Pancreas (tissue), 10 donors: ENCODE results near the gene SLC8A3. TPM values are rescaled to one million over a fixed set of nuclear protein-coding genes. Genes with fewer than 3 reads are reported as not detected.

Experiments used
- ATAC-seq, 4 donors: fragments of 200-7000 bp; cut with Tn5 transposase; one replicate each; pipeline versions ENCODE4 v1.8.0 to v1.9.1; 2020; ENCODE audit warnings: mild to moderate bottlenecking in 4 of 4, moderate library complexity in 4 of 4
- DNase-seq, 6 donors: peaks; one replicate each; pipeline ENCODE4 v3.0.0-alpha.2; 2020
- FAIRE-seq: peaks from 2 replicates; lab custom pipeline; 2012; peaks lifted over from hg19 to GRCh38; lab: Jason Lieb, UNC
- H3K27ac ChIP-seq, 4 donors: fragments of 200-600 bp; sonication (generic); 1 replicate in 3 of 4; 2 replicates in 1 of 4; pipeline versions ENCODE4 v1.5.0 to v1.8.0; 2020
- H3K27me3 ChIP-seq, 4 donors: fragments of 200-600 bp; one replicate each; pipeline ENCODE4 v1.8.0; 2021
- H3K36me3 ChIP-seq, 3 donors: fragments of 200-600 bp; sonication (generic) in 1 of 3; one replicate each; pipeline versions ENCODE4 v1.5.0 to v1.8.0; 2020 to 2021
- H3K4me1 ChIP-seq, 3 donors: fragments of 200-600 bp; one replicate each; pipeline ENCODE4 v1.8.0; 2021
- H3K4me3 ChIP-seq, 4 donors: fragments of 200-600 bp; sonication (generic) in 2 of 4; one replicate each; pipeline versions ENCODE4 v1.5.0 to v1.8.0; 2020 to 2021
- H3K9me3 ChIP-seq, 4 donors: fragments of 200-600 bp; one replicate each; pipeline ENCODE4 v1.8.0; 2021
- WGBS, 2 donors: extraction: QIAGEN DNeasy Blood & Tissue Kit; methylation state at CpG; one replicate each; pipeline ENCODE4 v1.1.7; 2013; 5-methylcytosine and 5-hydroxymethylcytosine counted together
- intact Hi-C, 3 donors: fragments of 100-400 bp; cut with DNase I; formaldehyde crosslinking; loops; one replicate each; pipeline versions ENCODE4 v1.11.1 to v1.14.2; 2022
- polyA plus RNA-seq, 2 donors: library from polyadenylated mRNA; stranded (reverse); fragments of 200-250 nt; gene quantifications; one replicate each; pipeline ENCODE4 v1.2.3, GENCODE V29; 2013
- total RNA-seq, 6 donors: library from RNA; stranded (reverse); fragmentation: NEBNext Ultra II Directional in 4 of 6; extraction: Animal tissue kit (Norgen Biotek cat#: 25700) in 4 of 6; gene quantifications; one replicate each; pipeline versions ENCODE4 v1.2.1 to v1.2.4, GENCODE V29; 2021 to 2023
- TF ChIP-seq, protein P1 (sequence below), 4 donors: fragments of 200-600 bp; sonication (generic) in 3 of 4; IDR thresholded peaks; one replicate each; pipeline versions ENCODE4 v1.5.0 to v1.8.0; 2021; ENCODE audit warnings: antibody characterized with exemption in 4 of 4
- donor health status: healthy with polysubstance abuse.
- donor health status: DM: no; HTN: no; CAD: no; lungs with moderate emphysema.
- donor health status: DM: no; HTN: no; CAD: no.
- donor health status: control.
- donor health status: control.
- donor health status: Bipolar disorder and iron deficiency.
- donor health status: DM: yes; HTN: yes; CAD: no.
- donor health status: DM: no; HTN: no; CAD: no.
- donor health status: DM: no; HTN: no; CAD: no.
- donor health status: DM: yes; HTN: yes; CAD: no.

The SLC8A3 gene
- total and polyA plus RNA-seq, 8 donors, result 0.08 to 1.5 (median 0.40) TPM

DNA sequence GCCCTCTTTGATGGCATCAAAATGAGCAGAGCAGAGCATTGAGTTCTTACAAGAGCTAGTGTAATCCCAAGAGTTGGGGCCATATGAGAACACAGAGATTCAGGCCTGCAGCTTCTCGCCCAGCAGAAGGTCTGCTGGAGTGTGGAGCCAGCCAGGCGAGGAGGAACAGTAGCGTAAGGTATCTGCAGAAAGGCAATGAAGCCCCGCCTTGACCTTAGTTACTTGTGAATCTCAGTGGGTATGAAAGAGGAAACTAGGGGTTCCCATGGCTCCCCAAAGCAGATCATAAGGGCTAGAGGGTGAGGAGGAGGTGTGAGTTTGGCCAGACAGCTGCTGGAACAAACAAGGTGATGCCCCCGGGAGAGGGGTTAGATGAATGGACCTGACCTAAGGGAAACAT is 49.4 kb downstream of the SLC8A3 start:
- 82 to 83% methylated on average over 5 of the region's 5 CpGs for WGBS, 2 donors
- intact Hi-C loops, result no loop called here
- Histone ChIP-seq H3K27me3 (no peaks in the 10 kb centered on the region), H3K4me3 (no peak overlapping the region), H3K9me3 (no peaks in the 10 kb centered on the region), H3K27ac (no peak overlapping the region), H3K36me3 (no peaks in the 10 kb centered on the region), H3K4me1 (no peaks in the 10 kb centered on the region)
- TF ChIP-seq, protein P1, sequence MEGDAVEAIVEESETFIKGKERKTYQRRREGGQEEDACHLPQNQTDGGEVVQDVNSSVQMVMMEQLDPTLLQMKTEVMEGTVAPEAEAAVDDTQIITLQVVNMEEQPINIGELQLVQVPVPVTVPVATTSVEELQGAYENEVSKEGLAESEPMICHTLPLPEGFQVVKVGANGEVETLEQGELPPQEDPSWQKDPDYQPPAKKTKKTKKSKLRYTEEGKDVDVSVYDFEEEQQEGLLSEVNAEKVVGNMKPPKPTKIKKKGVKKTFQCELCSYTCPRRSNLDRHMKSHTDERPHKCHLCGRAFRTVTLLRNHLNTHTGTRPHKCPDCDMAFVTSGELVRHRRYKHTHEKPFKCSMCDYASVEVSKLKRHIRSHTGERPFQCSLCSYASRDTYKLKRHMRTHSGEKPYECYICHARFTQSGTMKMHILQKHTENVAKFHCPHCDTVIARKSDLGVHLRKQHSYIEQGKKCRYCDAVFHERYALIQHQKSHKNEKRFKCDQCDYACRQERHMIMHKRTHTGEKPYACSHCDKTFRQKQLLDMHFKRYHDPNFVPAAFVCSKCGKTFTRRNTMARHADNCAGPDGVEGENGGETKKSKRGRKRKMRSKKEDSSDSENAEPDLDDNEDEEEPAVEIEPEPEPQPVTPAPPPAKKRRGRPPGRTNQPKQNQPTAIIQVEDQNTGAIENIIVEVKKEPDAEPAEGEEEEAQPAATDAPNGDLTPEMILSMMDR (IDR thresholded peaks at IDR 0.05), result no peak
- FAIRE-seq (no peak), DNase-seq (no peak), ATAC-seq (no peak)

DNA sequence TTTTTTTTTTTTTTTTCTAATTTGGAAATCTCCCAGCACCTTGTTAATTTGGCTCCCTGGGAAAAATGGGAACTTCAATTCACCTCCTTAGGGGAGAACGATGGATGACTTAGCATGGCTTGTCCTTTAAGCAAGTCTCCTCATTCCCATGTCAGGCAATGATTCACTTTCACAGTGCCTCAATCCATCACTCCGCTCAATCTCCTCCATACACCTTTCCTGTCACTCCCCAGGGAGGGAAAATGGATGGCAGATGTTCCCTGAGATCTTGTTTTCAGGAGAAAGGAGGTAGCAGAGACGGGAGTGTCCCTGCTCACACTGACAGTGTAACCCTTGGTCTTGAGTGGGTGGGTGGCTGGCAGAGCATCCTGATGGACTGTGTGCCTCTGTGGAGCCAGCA is 51.0 kb downstream of the SLC8A3 start:
- DNase-seq, result no peak
- no peaks in the 10 kb centered on the region for H3K27me3 ChIP-seq
- 70 to 75% methylated on average over 3 of the region's 3 CpGs for WGBS, 2 donors
- FAIRE-seq, result no peak
- no peak overlapping the region for H3K27ac ChIP-seq
- H3K9me3 ChIP-seq, result no peaks in the 10 kb centered on the region
- no peaks in the 10 kb centered on the region for H3K4me1 ChIP-seq
- TF ChIP-seq, protein P1 (IDR thresholded peaks at IDR 0.05), result no peak
- no peaks in the 10 kb centered on the region for H3K36me3 ChIP-seq
- intact Hi-C loops, result no loop called here
- ATAC-seq, result no peak
- H3K4me3 ChIP-seq, result no peak overlapping the region

DNA sequence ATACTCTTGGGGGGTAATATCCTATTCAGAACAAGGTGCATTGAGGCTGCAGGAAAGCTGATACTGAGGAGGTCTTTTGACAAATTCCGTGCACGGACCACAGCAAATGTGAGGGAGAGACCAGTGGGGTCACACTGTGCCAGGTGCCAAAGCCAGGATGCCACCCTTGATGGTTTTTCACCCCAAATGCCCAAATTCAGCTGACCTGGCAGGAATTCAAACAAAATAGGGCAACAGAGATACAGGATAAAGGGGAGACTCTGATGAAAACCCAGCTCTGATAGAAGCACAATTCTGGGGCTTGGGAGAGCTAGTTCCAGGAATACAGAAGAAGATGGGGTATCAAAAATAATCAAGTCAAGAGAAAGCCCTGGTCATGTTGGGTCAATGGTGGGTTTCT is 55.3 kb downstream of the SLC8A3 start:
- ATAC-seq (no peak), FAIRE-seq (no peak), DNase-seq (no peak)
- Histone ChIP-seq H3K9me3 (no peaks in the 10 kb centered on the region), H3K36me3 (no peaks in the 10 kb centered on the region), H3K27ac (no peak overlapping the region), H3K4me3 (no peak overlapping the region), H3K27me3 (no peaks in the 10 kb centered on the region), H3K4me1 (no peaks in the 10 kb centered on the region)
- intact Hi-C loops, result no loop called here
- WGBS, 2 donors, result 84 to 88% methylated on average over 2 of the region's 2 CpGs
- TF ChIP-seq, protein P1 (IDR thresholded peaks at IDR 0.05), result no peak

DNA sequence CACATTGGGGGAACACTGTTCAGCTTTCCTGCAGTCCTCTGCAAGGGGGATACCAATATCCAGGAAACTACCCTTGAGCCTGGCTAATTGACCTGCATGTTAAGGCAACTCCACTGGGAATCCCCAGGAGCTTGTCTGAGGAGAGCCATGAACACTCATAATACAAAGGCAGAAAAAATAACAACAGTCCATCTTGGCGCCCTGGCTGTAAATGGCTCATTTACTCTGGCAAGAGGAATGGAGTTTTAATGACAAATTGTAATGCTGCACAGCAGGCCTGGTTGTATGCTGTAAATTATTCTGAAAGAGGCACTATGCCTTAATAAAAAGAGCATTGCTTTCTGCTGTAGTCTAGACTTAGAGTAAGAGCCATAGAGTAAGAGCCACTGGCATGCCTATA is 58.3 kb downstream of the SLC8A3 start:
- intact Hi-C loops, result no loop called here
- no peak overlapping the region for H3K27ac ChIP-seq
- 73 to 75% methylated on average over 1 of the region's 1 CpG for WGBS, 2 donors
- DNase-seq (no peak), ATAC-seq (no peak), FAIRE-seq (no peak)
- TF ChIP-seq, protein P1 (IDR thresholded peaks at IDR 0.05), result no peak
- no peaks in the 10 kb centered on the region for H3K9me3 ChIP-seq
- H3K4me3 ChIP-seq, result no peak overlapping the region
- no peaks in the 10 kb centered on the region for H3K4me1 ChIP-seq
- no peaks in the 10 kb centered on the region for H3K36me3 ChIP-seq
- no peaks in the 10 kb centered on the region for H3K27me3 ChIP-seq

DNA sequence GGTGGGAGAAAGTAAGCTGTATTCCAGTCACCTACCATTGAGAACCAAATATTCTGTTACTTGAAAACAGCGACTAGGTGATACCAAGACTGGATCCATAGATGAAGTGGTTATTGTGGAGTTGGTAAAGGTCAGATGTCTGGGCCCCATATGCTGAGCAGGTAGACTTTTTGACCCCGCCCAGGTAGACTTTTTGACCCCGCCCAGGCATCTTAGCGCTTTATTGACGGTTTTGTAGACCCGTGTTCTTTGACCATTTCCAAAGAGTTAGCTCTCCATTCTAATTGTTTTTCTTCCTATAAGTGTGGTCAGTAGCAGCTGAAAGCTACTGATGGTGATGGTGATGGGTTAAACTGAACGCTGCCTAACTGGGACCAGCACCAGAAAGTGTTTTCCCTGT is 61.6 kb downstream of the SLC8A3 start:
- Histone ChIP-seq H3K4me1 (no peaks in the 10 kb centered on the region), H3K9me3 (no peaks in the 10 kb centered on the region), H3K36me3 (no peaks in the 10 kb centered on the region), H3K27ac (no peak overlapping the region), H3K27me3 (no peaks in the 10 kb centered on the region), H3K4me3 (no peak overlapping the region)
- TF ChIP-seq, protein P1 (IDR thresholded peaks at IDR 0.05), result no peak
- intact Hi-C loops, result no loop called here
- FAIRE-seq (no peak), ATAC-seq (no peak), DNase-seq (no peak)
- 80 to 90% methylated on average over 7 of the region's 7 CpGs for WGBS, 2 donors
